Mucosa of descending colon (tissue), 3 donors: ENCODE measurements around the gene SLC17A9. TPM values are rescaled to one million over a fixed set of nuclear protein-coding genes. Genes with fewer than 3 reads are reported as not detected.

Experiments
- ATAC-seq: fragments of 200-7000 bp; cut with Tn5 transposase; one replicate; pipeline ENCODE4 v1.9.1; 2020; ENCODE audit warnings: mild to moderate bottlenecking, moderate library complexity
- DNase-seq, 3 donors: peaks; one replicate each; pipeline ENCODE4 v3.0.0-alpha.2; 2020
- H3K36me3 ChIP-seq: fragments of 200-600 bp; one replicate; pipeline ENCODE4 v1.8.0; 2021; ENCODE audit warnings: low read depth, mild to moderate bottlenecking
- H3K4me1 ChIP-seq: fragments of 200-600 bp; one replicate; pipeline ENCODE4 v1.8.0; 2021; ENCODE audit warnings: low read depth, mild to moderate bottlenecking
- H3K4me3 ChIP-seq: fragments of 200-600 bp; one replicate; pipeline ENCODE4 v1.8.0; 2021; ENCODE audit warnings: mild to moderate bottlenecking
- H3K9me3 ChIP-seq: fragments of 200-600 bp; one replicate; pipeline ENCODE4 v1.8.0; 2021; ENCODE audit warnings: mild to moderate bottlenecking
- intact Hi-C, 2 donors: fragments of 100-400 bp; cut with DNase I in 1 of 2; cut with micrococcal nuclease in 1 of 2; formaldehyde crosslinking; loops; one replicate each; pipeline versions ENCODE4 v1.11.0 to v1.11.1; 2022; cut with DNase I, micrococcal nuclease
- total RNA-seq, 3 donors: library from RNA; stranded (reverse); fragmentation: NEBNext Ultra II Directional in 2 of 3; extraction: Animal tissue kit (Norgen Biotek cat#: 25700) in 2 of 3; gene quantifications; one replicate each; pipeline versions ENCODE4 v1.2.1 to v1.2.4, GENCODE V29; 2021 to 2023
- TF ChIP-seq, protein P1 (sequence below): fragments of 200-600 bp; IDR thresholded peaks from one replicate; pipeline ENCODE4 v1.8.0; 2022; ENCODE audit warnings: antibody characterized with exemption, mild to moderate bottlenecking
- donor health status: DM: no; HTN: no; CAD: no; lungs with moderate emphysema.
- donor health status: DM: no; HTN: no; CAD: no.
- donor health status: DM: no; HTN: yes; CAD: no.

Gene SLC17A9
- total RNA-seq, 3 donors from 2014 or later, result 4.8 to 22.2 (median 6.4) TPM

- Histone ChIP-seq H3K4me3 (no peak overlapping the region), H3K9me3 (no peaks in the 10 kb centered on the region), H3K4me1 (peaks cover 22% of the 10 kb centered on the region), H3K36me3 (no peaks in the 10 kb centered on the region)
- DNase-seq (no peak), ATAC-seq (no peak)
- TF ChIP-seq, protein P1, sequence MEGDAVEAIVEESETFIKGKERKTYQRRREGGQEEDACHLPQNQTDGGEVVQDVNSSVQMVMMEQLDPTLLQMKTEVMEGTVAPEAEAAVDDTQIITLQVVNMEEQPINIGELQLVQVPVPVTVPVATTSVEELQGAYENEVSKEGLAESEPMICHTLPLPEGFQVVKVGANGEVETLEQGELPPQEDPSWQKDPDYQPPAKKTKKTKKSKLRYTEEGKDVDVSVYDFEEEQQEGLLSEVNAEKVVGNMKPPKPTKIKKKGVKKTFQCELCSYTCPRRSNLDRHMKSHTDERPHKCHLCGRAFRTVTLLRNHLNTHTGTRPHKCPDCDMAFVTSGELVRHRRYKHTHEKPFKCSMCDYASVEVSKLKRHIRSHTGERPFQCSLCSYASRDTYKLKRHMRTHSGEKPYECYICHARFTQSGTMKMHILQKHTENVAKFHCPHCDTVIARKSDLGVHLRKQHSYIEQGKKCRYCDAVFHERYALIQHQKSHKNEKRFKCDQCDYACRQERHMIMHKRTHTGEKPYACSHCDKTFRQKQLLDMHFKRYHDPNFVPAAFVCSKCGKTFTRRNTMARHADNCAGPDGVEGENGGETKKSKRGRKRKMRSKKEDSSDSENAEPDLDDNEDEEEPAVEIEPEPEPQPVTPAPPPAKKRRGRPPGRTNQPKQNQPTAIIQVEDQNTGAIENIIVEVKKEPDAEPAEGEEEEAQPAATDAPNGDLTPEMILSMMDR, result no peak
- intact Hi-C loops, result no loop called here
These were observed 17.1 kb upstream of the SLC17A9 start for GRCh38 chr20:62935204-62935967.

GRCh38 chr20:62935968-62936585 lies 16.4 kb upstream of the SLC17A9 start:
- H3K9me3 ChIP-seq, result no peaks in the 10 kb centered on the region
- ATAC-seq, result no peak
- DNase-seq, result no peak
- no peak overlapping the region for H3K4me3 ChIP-seq
- H3K4me1 ChIP-seq, result peaks cover 22% of the 10 kb centered on the region
- intact Hi-C loops, result no loop called here
- H3K36me3 ChIP-seq, result no peaks in the 10 kb centered on the region
- TF ChIP-seq, protein P1, result no peak

DNA sequence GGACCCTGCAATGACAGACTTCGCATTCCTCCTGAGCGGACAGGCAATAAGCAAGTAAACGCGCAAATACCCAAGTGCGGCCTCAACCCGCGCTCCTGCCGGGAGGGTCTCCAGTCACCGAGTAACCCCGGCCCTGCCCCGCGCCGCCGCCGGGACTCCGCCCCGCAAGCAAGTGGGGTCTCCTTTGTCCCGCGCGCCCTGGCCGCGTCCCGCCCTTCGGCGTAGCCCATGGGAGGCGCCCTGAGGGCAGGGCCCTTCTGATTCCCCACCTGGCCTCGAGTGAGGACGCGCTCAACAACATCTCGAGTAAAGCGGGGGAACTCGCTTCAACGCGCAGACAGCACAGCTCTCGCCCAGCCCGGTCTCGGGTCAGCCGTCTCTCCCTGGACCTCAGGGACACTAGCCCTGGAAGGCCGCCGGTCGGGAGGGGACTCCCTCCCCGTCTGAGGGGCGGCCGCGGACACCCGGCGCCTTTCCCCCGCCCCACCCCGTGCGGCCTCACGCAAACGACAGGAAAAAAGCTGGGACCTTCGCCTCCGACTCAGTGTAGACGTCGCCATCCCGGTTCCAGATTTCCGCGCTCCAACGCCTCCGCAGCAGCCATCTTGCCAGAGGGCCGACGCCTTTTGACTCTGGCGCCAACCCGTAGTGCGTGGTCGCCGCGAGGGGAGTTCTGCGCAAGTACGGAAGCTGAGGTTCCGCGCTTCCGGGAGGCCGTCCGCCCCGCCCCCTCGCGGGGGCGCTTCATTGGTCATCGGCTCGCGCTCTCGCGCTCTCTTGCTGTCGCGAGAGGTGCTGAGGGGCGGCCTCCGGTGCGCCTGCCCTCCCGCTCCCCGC lies 15.0 kb upstream of the SLC17A9 start:
- ATAC-seq (peak; percentile 98), DNase-seq (peak; percentile 98)
- intact Hi-C loops, result no loop called here
- peak overlapping the region; percentile 76 for H3K4me3 ChIP-seq
- no peaks in the 10 kb centered on the region for H3K9me3 ChIP-seq
- peaks cover 22% of the 10 kb centered on the region for H3K4me1 ChIP-seq
- TF ChIP-seq, protein P1, result no peak
- H3K36me3 ChIP-seq, result no peaks in the 10 kb centered on the region

DNA sequence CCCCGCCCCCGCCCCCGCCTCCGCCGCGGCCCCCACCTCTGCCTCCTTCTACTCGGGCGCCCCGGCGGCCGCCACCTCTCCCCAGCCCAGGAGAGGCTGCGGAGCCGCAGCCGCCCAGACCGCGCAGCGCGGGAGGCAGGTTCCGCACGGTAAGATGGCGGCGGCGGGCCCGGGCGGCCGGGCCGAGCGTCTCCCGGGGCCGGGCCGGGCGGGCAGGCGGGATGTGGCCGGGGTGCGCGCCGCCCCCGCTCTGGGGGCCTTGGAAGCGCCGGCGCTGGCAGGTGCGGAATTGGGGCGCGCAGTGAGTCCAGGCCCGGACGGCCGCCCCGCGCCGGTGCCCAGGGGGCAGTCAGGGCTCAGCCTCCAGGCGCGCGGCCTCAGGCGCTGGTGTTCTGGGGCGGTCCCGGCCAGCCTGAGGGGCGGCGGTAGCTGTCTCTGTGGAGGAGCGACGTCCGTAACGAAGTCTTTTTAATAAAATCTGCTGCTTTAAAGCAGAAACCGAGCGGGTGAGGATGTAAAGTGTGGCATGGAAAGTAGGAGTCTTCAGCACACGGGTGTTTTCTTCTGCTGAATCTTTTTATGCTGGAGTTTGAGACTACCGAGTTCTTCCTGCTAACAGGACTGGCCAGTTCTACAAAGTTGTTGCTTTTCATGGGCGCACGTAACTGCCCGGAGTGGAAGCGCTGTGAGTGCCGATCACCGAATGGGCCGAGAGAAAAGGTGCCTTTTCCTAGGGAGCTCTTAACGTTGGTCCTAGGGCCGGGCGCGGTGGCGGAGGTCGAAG lies 14.2 kb upstream of the SLC17A9 start, which contains the start of gene GID8:
Gene GID8 (plus strand): TSS at position 43 of the 784 bp plus-strand sequence. CDS start 3,356 bp downstream, outside the sequence.
- peak; percentile 51 for ATAC-seq
- intact Hi-C loops, result no loop called here
- H3K9me3 ChIP-seq, result no peaks in the 10 kb centered on the region
- H3K36me3 ChIP-seq, result peaks cover 7% of the 10 kb centered on the region
- peak; percentile 59 to 75 (median 74) for DNase-seq
- peak within 1 kb of the TSS; percentile 76 for H3K4me3 ChIP-seq
- TF ChIP-seq, protein P1, result no peak
- H3K4me1 ChIP-seq, result peaks cover 22% of the 10 kb centered on the region

DNA sequence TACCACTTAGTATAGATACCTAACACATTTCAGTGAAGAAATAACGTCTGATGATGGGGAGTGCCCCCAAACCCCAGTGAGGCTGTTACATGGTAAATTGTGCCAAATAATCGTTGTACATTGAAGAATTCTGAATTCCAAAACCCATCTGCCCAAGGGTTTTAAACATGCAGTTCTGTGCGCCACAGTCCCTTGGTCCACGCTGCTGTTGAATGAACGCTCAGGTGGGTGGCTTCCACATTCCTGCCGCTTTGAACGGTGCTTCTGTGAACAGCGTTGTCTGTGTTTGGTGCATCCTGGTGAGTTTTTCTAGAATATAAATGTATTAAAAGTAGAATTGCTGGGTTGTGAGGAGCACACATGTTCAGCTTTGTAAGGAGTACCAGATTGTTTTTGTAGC lies 11.6 kb upstream of the SLC17A9 start:
- peaks cover 22% of the 10 kb centered on the region for H3K4me1 ChIP-seq
- H3K36me3 ChIP-seq, result peaks cover 17% of the 10 kb centered on the region
- TF ChIP-seq, protein P1, result no peak
- DNase-seq (no peak), ATAC-seq (no peak)
- intact Hi-C loops, result no loop called here
- no peaks in the 10 kb centered on the region for H3K9me3 ChIP-seq
- no peak overlapping the region for H3K4me3 ChIP-seq
